Left kidney (tissue), 2 donors: ENCODE data around the gene NPC1. TPM values are rescaled to one million over a fixed set of nuclear protein-coding genes. Genes with fewer than 3 reads are reported as not detected.

Experiments
- DNase-seq: peaks from one replicate; pipeline ENCODE4 v3.0.0-alpha.2; 2013
- polyA plus RNA-seq: library from polyadenylated mRNA; unstranded; fragments of 120-200 nt; gene quantifications from one replicate; pipeline ENCODE4 v1.2.1, GENCODE V29; 2013; ENCODE audit not compliant: insufficient read length

Gene NPC1
- polyA plus RNA-seq, 1 donor: 25.3 TPM

DNA sequence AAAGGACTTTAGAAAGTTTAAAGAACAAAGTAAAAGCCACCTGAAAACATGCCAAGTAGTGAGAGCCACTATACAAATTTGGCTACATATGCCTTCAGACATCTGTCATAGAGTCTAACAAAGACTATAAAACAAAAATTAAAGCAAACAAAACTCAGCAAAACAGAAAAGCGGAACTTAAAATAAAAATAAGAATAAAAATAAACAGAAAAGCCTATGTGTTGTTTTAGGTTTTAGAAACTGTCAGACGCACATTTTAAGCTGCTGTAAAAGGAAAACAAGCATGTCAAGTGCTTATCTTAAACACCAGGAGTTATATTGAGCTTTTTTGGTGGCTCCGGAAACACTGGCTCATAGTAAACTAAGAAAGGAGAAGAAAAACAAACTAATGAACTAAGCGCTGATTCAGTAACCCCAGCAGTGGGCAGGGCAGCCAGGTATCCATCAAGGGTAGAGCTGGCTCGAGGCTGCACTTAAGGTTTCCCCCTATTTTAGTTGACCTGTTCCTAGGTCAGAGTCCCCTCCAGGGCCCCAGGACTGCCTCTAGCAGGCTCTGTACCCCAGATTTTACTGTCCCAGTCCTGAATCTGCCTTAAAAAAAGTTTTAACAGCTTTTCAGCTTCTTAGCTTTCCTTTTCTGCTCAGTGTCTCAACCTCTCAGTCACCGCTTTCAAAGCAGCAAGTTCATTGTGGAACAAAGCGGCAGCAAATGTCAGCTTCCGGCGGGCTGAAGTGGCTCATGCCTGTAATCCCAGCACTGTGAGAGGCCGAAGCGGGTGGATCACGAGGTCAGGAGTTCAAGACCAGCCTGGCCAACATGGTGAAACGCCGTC is 98.4 kb downstream of the NPC1 start:
- DNase-seq: no peak

DNA sequence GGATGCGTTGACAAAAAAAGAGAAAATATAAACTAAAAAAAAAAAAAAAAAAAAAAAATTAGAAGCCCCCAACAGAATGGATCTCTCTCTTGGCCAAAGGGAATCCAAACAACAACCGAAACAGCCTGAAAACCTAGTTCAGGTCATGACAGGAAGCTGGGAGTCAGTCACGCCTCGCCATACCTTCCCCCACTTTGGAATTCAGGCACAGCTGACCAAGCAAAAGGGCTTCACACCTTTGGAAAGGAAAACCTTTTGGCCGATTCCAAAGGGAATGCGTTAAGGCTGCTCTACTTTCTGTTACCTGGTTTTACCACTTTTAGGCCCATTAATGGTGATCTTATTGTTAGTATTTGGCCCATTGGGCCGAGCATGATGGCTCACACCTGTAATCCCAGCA is 100.9 kb downstream of the NPC1 start:
- DNase-seq: no peak

DNA sequence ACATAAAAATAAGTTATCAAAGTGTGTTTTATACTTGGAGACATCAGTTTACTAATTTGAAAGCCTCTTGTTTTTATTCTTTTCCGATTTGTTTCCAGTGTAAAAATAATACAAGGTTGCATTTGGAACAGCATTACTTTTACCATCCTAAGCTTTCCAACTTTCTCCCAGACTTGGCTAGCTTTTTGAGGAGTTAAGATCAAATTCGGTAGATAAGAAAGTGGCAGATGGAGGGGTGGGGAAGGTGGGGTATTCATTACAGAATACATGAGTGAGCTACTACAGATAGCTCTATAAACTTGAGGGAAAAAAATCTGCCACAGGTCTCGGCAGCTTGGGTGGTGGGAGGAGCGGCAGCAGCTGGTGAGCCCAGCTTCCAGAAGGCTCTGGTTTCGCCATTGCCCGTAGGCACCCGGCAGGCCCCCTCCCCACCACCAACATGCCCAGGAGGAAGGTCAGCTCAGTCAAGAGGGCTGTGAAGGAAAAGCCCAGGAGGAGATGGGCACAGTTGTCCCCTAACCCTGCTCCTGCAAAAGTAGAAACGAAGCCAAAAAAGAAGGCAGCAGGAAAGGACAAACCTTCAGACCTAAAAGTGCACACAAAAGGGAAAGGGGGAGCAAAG is 101.6 kb downstream of the NPC1 start:
- DNase-seq: no peak

Other genes starting within 250 kb of the NPC1 start
- 98.1 TPM for gene RIOK3, start 133.2 kb downstream of the NPC1 start, polyA plus RNA-seq
- 28.7 TPM for gene RMC1, start 83.0 kb downstream of the NPC1 start, polyA plus RNA-seq
- gene ANKRD29, start 76.4 kb upstream of the NPC1 start, polyA plus RNA-seq: 0.93 TPM
- gene LAMA3, start 102.9 kb upstream of the NPC1 start, polyA plus RNA-seq: 2.0 TPM